HCT116 (cell line): ENCODE measurements around the gene CDH13.

Experiments used
- CBX3 ChIP-seq: IDR thresholded peaks from 2 replicates; pipeline ENCODE4 v1.6.1; 2012; ENCODE audit warnings: low read depth
- EZH2 ChIP-seq: fragments of 200-600 bp; sonication (generic); IDR thresholded peaks from 2 replicates; pipeline ENCODE4 v1.6.1; 2017; ENCODE audit warnings: antibody characterized with exemption, mixed run types
- EZH2phosphoT487 ChIP-seq: fragments of 200-600 bp; IDR thresholded peaks from 2 replicates; pipeline ENCODE4 v1.6.1; 2018; ENCODE audit warnings: antibody characterized with exemption, borderline replicate concordance
- FOSL1 ChIP-seq: IDR thresholded peaks from 2 replicates; pipeline ENCODE4 v1.6.1; 2012; ENCODE audit warnings: low read depth
- POLR2A ChIP-seq: IDR thresholded peaks from 2 replicates; pipeline ENCODE4 v1.7.0; 2011; ENCODE audit warnings: borderline replicate concordance; ENCODE audit not compliant: insufficient read depth, insufficient read length; ENCODE audit errors: extremely low read depth
- POLR2AphosphoS5 ChIP-seq: IDR thresholded peaks from 2 replicates; pipeline ENCODE4 v1.6.1; 2011; ENCODE audit warnings: mild to moderate bottlenecking, low read depth, low read length, moderate library complexity
- RAD21 ChIP-seq: IDR thresholded peaks from 2 replicates; pipeline ENCODE4 v1.6.1; 2012; ENCODE audit warnings: low read depth, mild to moderate bottlenecking
- SIN3A ChIP-seq: IDR thresholded peaks from 2 replicates; pipeline ENCODE4 v1.6.1; 2012; ENCODE audit warnings: low read depth
- SP1 ChIP-seq: IDR thresholded peaks from 2 replicates; pipeline ENCODE4 v1.6.1; 2012; ENCODE audit warnings: low read depth
- TCF7L2 ChIP-seq: IDR thresholded peaks from 2 replicates; pipeline ENCODE4 v1.7.0; 2011; ENCODE audit warnings: borderline replicate concordance, inconsistent platforms; ENCODE audit not compliant: insufficient read depth, insufficient read length; ENCODE audit errors: extremely low read depth
- TF ChIP-seq, protein P1 (sequence below), 3 experiments: fragments of 200-600 bp in 1 of 3; sonication (generic) in 1 of 3; IDR thresholded peaks in 2 of 3; conservative IDR thresholded peaks in 1 of 3; 2 replicates each; pipeline ENCODE4 v1.5.1; 2012 to 2017; ENCODE audit warnings: low read depth in 2 of 3, low read length in 2 of 3, antibody characterized with exemption in 1 of 3, borderline replicate concordance in 1 of 3, control low read depth in 1 of 3, mild to moderate bottlenecking in 1 of 3, mixed read lengths in 1 of 3, mixed run types in 1 of 3, moderate library complexity in 1 of 3; ENCODE audit not compliant: insufficient read depth in 1 of 3
- TF ChIP-seq, protein P2 (sequence below): IDR thresholded peaks from 2 replicates; pipeline ENCODE4 v1.6.1; 2012
- TF ChIP-seq, protein P3 (sequence below): IDR thresholded peaks from 2 replicates; pipeline ENCODE4 v1.6.1; 2012; ENCODE audit warnings: low read depth
- TF ChIP-seq, protein P4 (sequence below): IDR thresholded peaks from 2 replicates; pipeline ENCODE4 v1.6.1; 2012

DNA sequence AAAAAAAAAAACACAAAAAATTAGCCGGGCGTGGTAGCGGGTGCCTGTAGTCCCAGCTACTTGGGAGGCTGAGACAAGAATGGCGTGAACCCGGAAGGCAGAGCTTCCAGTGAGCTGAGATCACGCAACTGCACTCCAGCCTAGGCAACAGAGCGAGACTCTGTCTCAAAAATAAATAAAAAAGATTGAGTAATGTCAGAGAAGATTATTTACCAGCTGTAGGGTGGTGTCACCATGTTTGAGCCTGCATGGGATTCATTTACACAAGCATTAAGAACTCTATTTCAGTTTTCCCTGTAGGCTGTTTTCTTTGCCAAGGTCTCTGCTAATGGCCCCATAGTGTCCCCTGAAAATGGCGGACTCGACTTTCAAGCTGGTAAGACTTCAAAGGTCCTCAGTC is 575.0 kb downstream of the CDH13 start:
- TF ChIP-seq POLR2A, result no peak
- no peak for TF ChIP-seq POLR2AphosphoS5
- TF ChIP-seq, protein P1, sequence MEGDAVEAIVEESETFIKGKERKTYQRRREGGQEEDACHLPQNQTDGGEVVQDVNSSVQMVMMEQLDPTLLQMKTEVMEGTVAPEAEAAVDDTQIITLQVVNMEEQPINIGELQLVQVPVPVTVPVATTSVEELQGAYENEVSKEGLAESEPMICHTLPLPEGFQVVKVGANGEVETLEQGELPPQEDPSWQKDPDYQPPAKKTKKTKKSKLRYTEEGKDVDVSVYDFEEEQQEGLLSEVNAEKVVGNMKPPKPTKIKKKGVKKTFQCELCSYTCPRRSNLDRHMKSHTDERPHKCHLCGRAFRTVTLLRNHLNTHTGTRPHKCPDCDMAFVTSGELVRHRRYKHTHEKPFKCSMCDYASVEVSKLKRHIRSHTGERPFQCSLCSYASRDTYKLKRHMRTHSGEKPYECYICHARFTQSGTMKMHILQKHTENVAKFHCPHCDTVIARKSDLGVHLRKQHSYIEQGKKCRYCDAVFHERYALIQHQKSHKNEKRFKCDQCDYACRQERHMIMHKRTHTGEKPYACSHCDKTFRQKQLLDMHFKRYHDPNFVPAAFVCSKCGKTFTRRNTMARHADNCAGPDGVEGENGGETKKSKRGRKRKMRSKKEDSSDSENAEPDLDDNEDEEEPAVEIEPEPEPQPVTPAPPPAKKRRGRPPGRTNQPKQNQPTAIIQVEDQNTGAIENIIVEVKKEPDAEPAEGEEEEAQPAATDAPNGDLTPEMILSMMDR (IDR thresholded peaks at IDR 0.05 in 2 of 3, conservative IDR thresholded peaks at IDR 0.05 in 1 of 3; ENCODE audit: borderline replicate concordance in 1 of 3, insufficient read depth in 1 of 3, low read depth in 2 of 3, low read length in 2 of 3), result no peak
- TF ChIP-seq SIN3A, result no peak
- TF ChIP-seq, protein P2, sequence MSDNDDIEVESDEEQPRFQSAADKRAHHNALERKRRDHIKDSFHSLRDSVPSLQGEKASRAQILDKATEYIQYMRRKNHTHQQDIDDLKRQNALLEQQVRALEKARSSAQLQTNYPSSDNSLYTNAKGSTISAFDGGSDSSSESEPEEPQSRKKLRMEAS, result no peak
- TF ChIP-seq FOSL1, result no peak
- no peak for TF ChIP-seq TCF7L2
- TF ChIP-seq, protein P3, sequence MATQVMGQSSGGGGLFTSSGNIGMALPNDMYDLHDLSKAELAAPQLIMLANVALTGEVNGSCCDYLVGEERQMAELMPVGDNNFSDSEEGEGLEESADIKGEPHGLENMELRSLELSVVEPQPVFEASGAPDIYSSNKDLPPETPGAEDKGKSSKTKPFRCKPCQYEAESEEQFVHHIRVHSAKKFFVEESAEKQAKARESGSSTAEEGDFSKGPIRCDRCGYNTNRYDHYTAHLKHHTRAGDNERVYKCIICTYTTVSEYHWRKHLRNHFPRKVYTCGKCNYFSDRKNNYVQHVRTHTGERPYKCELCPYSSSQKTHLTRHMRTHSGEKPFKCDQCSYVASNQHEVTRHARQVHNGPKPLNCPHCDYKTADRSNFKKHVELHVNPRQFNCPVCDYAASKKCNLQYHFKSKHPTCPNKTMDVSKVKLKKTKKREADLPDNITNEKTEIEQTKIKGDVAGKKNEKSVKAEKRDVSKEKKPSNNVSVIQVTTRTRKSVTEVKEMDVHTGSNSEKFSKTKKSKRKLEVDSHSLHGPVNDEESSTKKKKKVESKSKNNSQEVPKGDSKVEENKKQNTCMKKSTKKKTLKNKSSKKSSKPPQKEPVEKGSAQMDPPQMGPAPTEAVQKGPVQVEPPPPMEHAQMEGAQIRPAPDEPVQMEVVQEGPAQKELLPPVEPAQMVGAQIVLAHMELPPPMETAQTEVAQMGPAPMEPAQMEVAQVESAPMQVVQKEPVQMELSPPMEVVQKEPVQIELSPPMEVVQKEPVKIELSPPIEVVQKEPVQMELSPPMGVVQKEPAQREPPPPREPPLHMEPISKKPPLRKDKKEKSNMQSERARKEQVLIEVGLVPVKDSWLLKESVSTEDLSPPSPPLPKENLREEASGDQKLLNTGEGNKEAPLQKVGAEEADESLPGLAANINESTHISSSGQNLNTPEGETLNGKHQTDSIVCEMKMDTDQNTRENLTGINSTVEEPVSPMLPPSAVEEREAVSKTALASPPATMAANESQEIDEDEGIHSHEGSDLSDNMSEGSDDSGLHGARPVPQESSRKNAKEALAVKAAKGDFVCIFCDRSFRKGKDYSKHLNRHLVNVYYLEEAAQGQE, result no peak
- TF ChIP-seq, protein P4, sequence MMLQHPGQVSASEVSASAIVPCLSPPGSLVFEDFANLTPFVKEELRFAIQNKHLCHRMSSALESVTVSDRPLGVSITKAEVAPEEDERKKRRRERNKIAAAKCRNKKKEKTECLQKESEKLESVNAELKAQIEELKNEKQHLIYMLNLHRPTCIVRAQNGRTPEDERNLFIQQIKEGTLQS, result no peak
- no peak for TF ChIP-seq EZH2phosphoT487
- no peak for TF ChIP-seq EZH2
- no peak for TF ChIP-seq SP1
- no peak for TF ChIP-seq RAD21
- TF ChIP-seq CBX3, result no peak
